Activated CD8-positive, alpha-beta T cell treated with anti-CD3 and anti-CD28 coated beads, Interleukin-2, amount 10 ng/mL, durations not matched to agents 7 days and 5 days (primary cell): ENCODE measurements around the gene ZFAND2B. TPM values are rescaled to one million over a fixed set of nuclear protein-coding genes. Genes with fewer than 3 reads are reported as not detected.

ENCODE experiments used
- ATAC-seq: fragments of 150-1000 bp; cut with Tn5 transposase; one replicate; pipeline ENCODE4 v1.10.0; 2021; ENCODE audit warnings: moderate library complexity
- CTCF ChIA-PET: fragments of 350-600 bp; sonication (Branson Sonifier 250); formaldehyde crosslinking; loops from one replicate; lab custom pipeline; 2021; ENCODE audit warnings: antibody characterized with exemption; lab: Charles Lee
- POLR2A ChIA-PET: fragments of 350-600 bp; sonication (Branson Sonifier 250); formaldehyde crosslinking; loops from one replicate; lab custom pipeline; 2021; ENCODE audit warnings: antibody characterized with exemption; lab: Charles Lee
- DNase-seq: peaks from one replicate; pipeline ENCODE4 v3.0.0-alpha.2; 2020
- H3K27ac Mint-ChIP-seq: one replicate; pipeline ENCODE4 v1.8.0; 2021; ENCODE audit warnings: mild to moderate bottlenecking, mixed read lengths
- H3K27me3 Mint-ChIP-seq: one replicate; pipeline ENCODE4 v1.8.0; 2021; ENCODE audit warnings: low read depth, mixed read lengths
- H3K36me3 Mint-ChIP-seq: one replicate; pipeline ENCODE4 v1.8.0; 2021; ENCODE audit warnings: low read depth, mixed read lengths
- H3K4me1 Mint-ChIP-seq: one replicate; pipeline ENCODE4 v1.8.0; 2021; ENCODE audit warnings: low read depth, mixed read lengths
- H3K4me3 Mint-ChIP-seq: one replicate; pipeline ENCODE4 v1.8.0; 2021; ENCODE audit warnings: mild to moderate bottlenecking, mixed read lengths
- H3K9me3 Mint-ChIP-seq: one replicate; pipeline ENCODE4 v1.8.0; 2022; ENCODE audit warnings: mixed read lengths; ENCODE audit not compliant: insufficient read depth
- total RNA-seq, 2 experiments: library from RNA; stranded (reverse); gene quantifications; one replicate each; pipeline ENCODE4 v1.2.3, GENCODE V29; 2021

ZFAND2B gene
- total RNA-seq, 2 experiments from 2014 or later = 57.0 to 59.5 TPM

DNA sequence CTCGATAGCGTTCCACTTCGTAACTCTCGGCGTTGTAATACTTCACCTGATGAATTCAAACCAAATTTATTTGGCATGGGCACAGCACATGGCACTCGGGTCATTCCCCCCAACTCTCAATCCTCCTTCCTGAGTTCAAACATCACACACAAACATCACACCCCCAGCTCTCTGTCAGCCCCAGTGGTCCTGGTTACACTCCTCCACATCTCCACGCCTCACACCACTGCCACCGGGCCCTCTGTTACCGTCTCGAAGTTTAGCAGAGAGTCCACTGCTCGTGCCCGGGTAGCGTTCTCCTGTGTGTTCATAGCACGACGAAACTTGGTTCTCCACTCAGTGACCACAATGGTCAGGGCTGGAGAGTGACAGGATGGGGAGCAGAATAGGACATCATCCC lies 7.6 kb downstream of the ZFAND2B start:
- H3K4me3 Mint-ChIP-seq = no peak overlapping the region
- no peaks in the 10 kb centered on the region for H3K27me3 Mint-ChIP-seq
- no peak for ATAC-seq
- no peaks in the 10 kb centered on the region for H3K9me3 Mint-ChIP-seq
- peaks cover 36% of the 10 kb centered on the region for H3K36me3 Mint-ChIP-seq
- no peak for DNase-seq
- H3K27ac Mint-ChIP-seq = no peak overlapping the region
- CTCF ChIA-PET = interaction anchor here (1.2 to 1.6 kb wide), 2 partner anchors 14 to 57 kb away, joined by 3 to 4 read pairs; no protein-coding TSS in a partner anchor
- POLR2A ChIA-PET = no interaction called here
- peaks cover 51% of the 10 kb centered on the region for H3K4me1 Mint-ChIP-seq

DNA sequence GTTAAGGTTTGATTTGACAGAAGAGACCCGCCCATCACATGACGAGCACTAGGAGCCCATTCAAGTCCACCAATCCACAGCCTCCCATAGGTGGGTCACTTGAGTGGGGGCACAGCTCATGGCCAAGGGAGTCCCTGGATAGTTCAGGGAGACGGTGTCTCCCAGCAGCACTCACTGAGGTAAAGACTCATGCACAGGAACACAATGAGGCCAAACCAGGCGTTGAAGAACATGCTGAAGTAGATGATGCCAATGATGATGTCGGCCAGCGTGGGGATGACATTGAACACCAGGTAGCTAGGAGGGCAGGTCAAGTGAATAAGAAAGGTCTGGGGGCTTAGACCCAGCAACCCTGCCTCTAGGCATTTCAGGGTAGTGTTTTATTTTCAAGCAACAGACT lies 8.2 kb downstream of the ZFAND2B start:
- Mint-ChIP-seq H3K4me3 (no peak overlapping the region), H3K36me3 (peaks cover 36% of the 10 kb centered on the region), H3K4me1 (peaks cover 50% of the 10 kb centered on the region), H3K27me3 (no peaks in the 10 kb centered on the region), H3K9me3 (no peaks in the 10 kb centered on the region), H3K27ac (no peak overlapping the region)
- POLR2A ChIA-PET = no interaction called here
- no peak for ATAC-seq
- CTCF ChIA-PET = interaction anchor here (1.2 to 5.9 kb wide), 3 partner anchors 44 to 58 kb away, joined by 3 to 25 read pairs (median 8); partner anchors contain the start of gene NHEJ1
- DNase-seq = no peak

DNA sequence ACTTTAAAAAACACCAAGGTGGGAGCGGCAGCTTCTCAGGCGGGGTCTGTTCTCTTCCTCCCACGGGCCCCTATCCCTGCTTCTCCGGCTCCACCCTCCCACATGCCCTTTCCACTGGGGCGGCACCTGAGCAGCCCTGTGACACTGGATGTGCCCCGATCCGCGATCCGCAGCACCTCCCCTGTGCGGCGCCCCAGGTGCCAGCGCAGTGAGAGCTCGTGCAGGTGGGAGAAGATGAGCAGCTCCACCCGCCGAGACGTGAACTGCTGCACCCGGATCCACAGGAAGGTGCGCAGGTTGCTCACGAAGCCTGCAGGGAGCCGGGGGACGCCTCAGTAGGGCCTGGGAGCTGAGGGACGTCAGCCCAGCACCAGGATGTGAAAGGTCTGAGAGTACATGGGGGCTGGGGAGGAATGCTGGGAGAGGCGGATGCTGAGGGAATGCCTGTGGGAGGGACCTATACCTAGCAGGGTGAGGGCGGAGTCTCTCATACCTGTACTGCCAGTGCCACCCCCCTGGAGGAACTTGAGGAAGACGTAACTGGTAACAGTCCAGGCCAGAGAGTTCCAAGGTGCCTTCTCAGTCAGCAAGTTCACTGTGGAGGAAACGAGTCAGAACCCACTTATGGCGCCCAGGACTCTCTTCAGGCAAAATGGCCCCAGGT lies 9.4 kb downstream of the ZFAND2B start:
- Mint-ChIP-seq H3K36me3 (peaks cover 37% of the 10 kb centered on the region), H3K4me1 (peaks cover 38% of the 10 kb centered on the region)

DNA sequence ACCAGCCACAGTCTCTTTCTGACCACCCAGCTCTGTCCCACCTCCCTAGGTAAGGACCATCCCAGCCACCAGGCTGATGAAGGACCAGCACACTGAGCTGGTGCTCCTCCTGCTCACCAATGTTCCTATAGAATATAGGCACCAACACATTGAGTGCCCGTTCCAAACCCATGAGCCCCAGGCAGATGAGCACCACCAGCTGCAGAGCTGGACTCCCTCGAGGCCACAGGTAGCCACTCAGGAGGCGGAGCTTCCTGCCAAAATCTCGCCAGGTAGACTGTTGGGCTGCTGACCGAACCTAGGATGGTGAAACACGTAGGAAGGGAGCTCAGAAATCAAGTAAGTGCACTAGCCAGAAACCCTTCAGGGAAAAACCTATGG lies 9.9 kb downstream of the ZFAND2B start:
- Mint-ChIP-seq H3K9me3 (no peaks in the 10 kb centered on the region), H3K27ac (peak overlapping the region; percentile 36), H3K4me1 (peaks cover 33% of the 10 kb centered on the region), H3K4me3 (no peak overlapping the region), H3K27me3 (no peaks in the 10 kb centered on the region), H3K36me3 (peaks cover 38% of the 10 kb centered on the region)
- no peak for DNase-seq
- CTCF ChIA-PET = interaction anchor here (0.8 to 5.9 kb wide), 7 partner anchors 10 to 79 kb away, joined by 3 to 25 read pairs (median 7); partner anchors contain the start of genes ATG9A, NHEJ1 and ZFAND2B
- ATAC-seq = no peak
- POLR2A ChIA-PET = interaction anchor here (0.9 to 1.8 kb wide), 5 partner anchors 10 to 40 kb away, joined by 3 to 5 read pairs (median 3); partner anchors contain the start of genes ATG9A, CNPPD1 and TUBA4A

More for the DNA sequence above, 9.4 kb downstream of the ZFAND2B start:
- Mint-ChIP-seq H3K4me3 (no peak overlapping the region), H3K27me3 (no peaks in the 10 kb centered on the region), H3K9me3 (no peaks in the 10 kb centered on the region), H3K27ac (peak overlapping the region; percentile 46)
- POLR2A ChIA-PET = interaction anchor here (0.9 to 1.8 kb wide), 5 partner anchors 11 to 40 kb away, joined by 3 to 5 read pairs (median 3); partner anchors contain the start of genes ATG9A, CNPPD1 and TUBA4A
- no peak for DNase-seq
- no peak for ATAC-seq
- CTCF ChIA-PET = interaction anchor here (0.8 to 5.9 kb wide), 6 partner anchors 10 to 79 kb away, joined by 3 to 25 read pairs (median 8); partner anchors contain the start of genes ATG9A, NHEJ1 and ZFAND2B

DNA sequence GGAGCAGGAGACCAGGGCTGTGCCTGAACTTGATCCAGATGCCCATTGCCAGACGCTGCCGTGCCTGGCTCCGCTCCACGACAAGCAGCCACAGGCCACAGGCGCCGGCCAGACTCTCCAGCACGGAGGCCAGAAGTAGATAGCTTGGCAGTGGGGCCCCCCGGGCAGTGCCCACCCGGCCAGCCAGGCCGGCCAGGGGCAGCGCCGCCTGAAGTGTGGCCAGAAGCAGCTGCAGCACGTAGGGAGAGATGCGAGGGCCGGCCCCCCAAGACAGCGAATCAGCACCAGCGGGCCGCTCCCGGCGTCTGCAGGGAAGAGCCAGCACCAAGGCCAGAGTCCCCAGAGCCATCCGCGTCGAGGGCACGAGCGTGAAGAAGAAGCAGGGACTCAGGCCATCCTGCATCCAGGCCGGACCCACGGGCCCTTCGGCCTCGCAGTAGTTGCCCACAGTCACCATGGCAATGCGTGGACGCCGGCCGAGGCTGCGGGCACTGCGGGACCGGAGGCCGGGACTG lies 11.7 kb downstream of the ZFAND2B start:
- H3K27ac Mint-ChIP-seq = peak overlapping the region; percentile 75
- H3K36me3 Mint-ChIP-seq = peaks cover 41% of the 10 kb centered on the region
- H3K9me3 Mint-ChIP-seq = no peaks in the 10 kb centered on the region
- POLR2A ChIA-PET = interaction anchor here (0.9 to 2.5 kb wide), 9 partner anchors 9 to 42 kb away, joined by 3 to 16 read pairs (median 5); partner anchors contain the start of genes ANKZF1, ATG9A, CNPPD1 and TUBA4A
- ATAC-seq (peak; percentile 61), DNase-seq (peak; percentile 50)
- CTCF ChIA-PET = interaction anchor here (1.5 to 5.9 kb wide), 7 partner anchors 9 to 77 kb away, joined by 3 to 25 read pairs (median 10); partner anchors contain the start of genes ATG9A, GLB1L, NHEJ1 and STK16
- peaks cover 27% of the 10 kb centered on the region for H3K4me1 Mint-ChIP-seq
- peak overlapping the region; percentile 77 for H3K4me3 Mint-ChIP-seq
- H3K27me3 Mint-ChIP-seq = no peaks in the 10 kb centered on the region

DNA sequence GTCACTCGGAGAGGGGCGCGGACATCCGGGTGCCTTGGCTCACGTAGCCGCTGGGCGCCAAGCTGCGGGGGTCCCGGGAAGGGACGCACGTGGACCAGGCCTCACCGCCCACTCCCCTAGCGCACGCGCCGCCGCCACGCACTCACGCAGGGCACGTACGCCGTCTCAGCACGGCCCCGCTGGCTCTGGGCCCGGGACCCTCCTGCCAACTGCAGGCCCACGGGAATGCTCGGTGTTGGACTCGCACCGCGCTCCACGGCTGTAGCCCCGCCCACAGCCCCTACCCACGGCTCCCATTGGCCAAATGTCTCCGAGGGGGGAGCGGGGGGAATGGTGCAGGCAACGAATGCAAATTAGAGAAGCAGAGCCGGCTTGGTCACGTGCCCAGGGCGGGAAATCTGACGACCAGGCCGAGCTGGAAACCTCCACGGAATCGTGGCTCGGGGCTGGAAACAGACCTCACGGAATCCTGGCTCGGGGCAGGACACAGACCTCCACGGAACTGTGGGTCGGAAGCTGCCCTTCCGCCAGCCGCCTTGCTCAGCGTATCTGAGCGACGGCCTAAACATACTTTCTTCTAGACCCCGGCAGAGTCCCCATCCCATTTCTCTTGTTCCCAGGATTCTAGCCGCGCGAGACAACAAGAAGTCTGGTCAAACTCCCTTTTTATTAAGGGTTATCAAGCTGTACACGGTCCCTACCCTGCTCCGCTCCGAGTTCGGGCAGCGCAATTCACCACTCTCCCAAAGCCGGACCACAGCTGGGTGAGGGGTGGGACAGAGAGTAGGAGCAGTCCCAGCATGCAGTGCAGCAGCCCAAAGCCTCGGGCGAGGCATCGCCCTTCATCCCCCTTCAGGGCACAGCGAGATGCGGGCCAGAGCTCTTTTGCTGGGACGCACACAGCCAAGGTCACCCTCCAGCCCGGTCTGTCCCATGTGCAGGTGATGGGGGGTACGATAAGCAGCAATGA lies 12.4 kb downstream of the ZFAND2B start, which contains the start of gene ABCB6:
Gene ABCB6 (minus strand): TSS at position 227 of the 970 bp plus-strand sequence. CDS start 285 bp downstream, outside the sequence.
- ChIA-PET POLR2A (interaction anchor here (0.8 to 2.5 kb wide), 12 partner anchors 9 to 60 kb away, joined by 3 to 16 read pairs (median 4); partner anchors contain the start of genes ANKZF1, ATG9A, CNPPD1 and DNAJB2), CTCF (interaction anchor here (0.7 to 5.9 kb wide), 10 partner anchors 9 to 76 kb away, joined by 3 to 25 read pairs (median 6); partner anchors contain the start of genes ATG9A, GLB1L, NHEJ1 and STK16)
- peak within 1 kb of the TSS; percentile 75 for H3K27ac Mint-ChIP-seq
- peaks cover 45% of the 10 kb centered on the region for H3K36me3 Mint-ChIP-seq
- peak; percentile 87 for DNase-seq
- peak; percentile 77 for ATAC-seq
- peak within 1 kb of the TSS; percentile 77 for H3K4me3 Mint-ChIP-seq
- H3K4me1 Mint-ChIP-seq = peaks cover 26% of the 10 kb centered on the region
- H3K27me3 Mint-ChIP-seq = no peaks in the 10 kb centered on the region
- H3K9me3 Mint-ChIP-seq = no peaks in the 10 kb centered on the region

DNA sequence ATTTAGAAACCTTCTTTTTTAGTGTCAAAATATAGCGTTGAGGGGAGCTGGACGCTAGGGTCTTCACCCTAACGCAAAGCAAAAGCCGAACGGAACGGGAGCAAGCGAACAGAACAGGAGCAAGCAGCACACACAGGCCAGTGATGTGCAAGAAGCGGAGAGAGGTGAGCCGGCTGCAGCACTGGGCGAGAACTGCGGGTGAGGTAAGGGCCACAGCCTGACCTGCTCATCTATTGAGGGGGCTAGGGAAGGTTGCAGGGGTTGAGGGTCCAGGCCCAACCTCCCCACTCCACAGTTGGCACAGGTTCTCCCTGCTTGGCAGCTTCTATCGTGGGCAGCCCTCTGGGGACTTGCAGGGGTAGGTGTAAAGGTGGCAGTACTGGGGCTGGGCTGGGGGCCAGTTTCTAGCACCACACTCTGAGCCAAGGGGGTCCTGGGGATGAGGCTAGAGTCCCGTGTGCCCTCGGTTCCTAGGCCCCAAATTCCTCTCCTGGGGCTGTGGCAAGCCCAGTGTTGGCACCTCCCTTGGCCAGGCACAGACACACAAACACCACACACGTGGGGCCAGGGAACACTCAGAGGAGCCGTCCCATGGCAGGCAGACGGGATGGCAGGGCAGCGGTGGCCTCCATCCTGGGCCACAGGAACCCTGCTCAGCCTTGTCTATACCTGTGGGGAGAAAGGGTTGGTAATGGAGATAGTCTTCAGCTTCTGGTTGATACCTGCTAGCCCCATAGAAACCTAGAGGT lies 13.4 kb downstream of the ZFAND2B start:
- POLR2A ChIA-PET = interaction anchor here (0.8 to 2.5 kb wide), 5 partner anchors 8 to 59 kb away, joined by 3 to 9 read pairs (median 4); partner anchors contain the start of genes DNAJB2 and ZFAND2B
- DNase-seq (no peak), ATAC-seq (no peak)
- no peak overlapping the region for H3K27ac Mint-ChIP-seq
- peaks cover 25% of the 10 kb centered on the region for H3K4me1 Mint-ChIP-seq
- H3K27me3 Mint-ChIP-seq = no peaks in the 10 kb centered on the region
- peaks cover 51% of the 10 kb centered on the region for H3K36me3 Mint-ChIP-seq
- CTCF ChIA-PET = interaction anchor here (0.7 to 5.9 kb wide), 7 partner anchors 9 to 75 kb away, joined by 3 to 25 read pairs (median 4); partner anchors contain the start of genes NHEJ1 and TUBA4A
- H3K9me3 Mint-ChIP-seq = no peaks in the 10 kb centered on the region
- H3K4me3 Mint-ChIP-seq = no peak overlapping the region

DNA sequence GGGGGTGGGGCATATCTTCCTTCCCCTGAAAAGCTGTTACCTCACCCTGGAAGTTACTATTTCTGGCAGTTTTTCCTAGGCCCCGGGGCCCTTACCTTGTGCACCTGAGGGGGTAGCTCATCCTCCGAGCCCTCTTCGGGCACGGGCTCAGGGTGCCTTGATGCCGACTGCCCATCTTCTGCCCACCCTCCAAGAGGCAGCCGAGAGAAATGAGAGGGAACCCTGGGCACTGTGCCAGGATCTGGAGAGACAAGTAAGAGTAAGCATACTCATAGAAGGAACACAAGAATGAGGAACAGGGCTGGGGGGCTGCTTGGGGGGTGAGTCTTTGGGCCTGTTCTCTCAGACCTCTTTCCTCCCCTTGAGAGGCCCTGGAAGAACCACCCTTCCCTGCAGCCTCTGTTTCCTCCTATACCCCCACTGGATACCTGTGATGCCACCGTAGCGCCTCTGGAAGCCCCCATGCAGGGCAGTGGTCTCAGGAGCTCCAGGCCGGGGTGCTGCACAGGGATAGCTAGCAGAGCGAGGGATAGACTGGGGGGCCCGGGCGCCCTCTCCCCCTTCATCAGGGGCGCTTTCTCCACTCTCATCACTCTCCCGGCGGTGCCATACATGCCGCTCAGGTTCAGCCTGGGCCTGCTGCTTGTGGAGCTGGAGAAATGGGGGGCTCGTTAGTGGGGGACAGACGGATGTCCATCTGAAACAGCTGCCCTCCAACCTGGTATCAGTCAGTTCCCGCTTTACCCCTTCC lies 14.2 kb downstream of the ZFAND2B start:
- POLR2A ChIA-PET = interaction anchor here (0.7 to 1.2 kb wide), 2 partner anchors 25 to 33 kb away, joined by 3 to 4 read pairs; partner anchors contain the start of gene TUBA4A
- no peaks in the 10 kb centered on the region for H3K9me3 Mint-ChIP-seq
- ATAC-seq (no peak), DNase-seq (no peak)
- CTCF ChIA-PET = interaction anchor here (0.7 to 2.5 kb wide), 2 partner anchors 11 to 74 kb away, joined by 3 to 11 read pairs; no protein-coding TSS in a partner anchor
- no peak overlapping the region for H3K4me3 Mint-ChIP-seq
- peaks cover 57% of the 10 kb centered on the region for H3K36me3 Mint-ChIP-seq
- no peak overlapping the region for H3K27ac Mint-ChIP-seq
- H3K4me1 Mint-ChIP-seq = peaks cover 32% of the 10 kb centered on the region
- no peaks in the 10 kb centered on the region for H3K27me3 Mint-ChIP-seq

DNA sequence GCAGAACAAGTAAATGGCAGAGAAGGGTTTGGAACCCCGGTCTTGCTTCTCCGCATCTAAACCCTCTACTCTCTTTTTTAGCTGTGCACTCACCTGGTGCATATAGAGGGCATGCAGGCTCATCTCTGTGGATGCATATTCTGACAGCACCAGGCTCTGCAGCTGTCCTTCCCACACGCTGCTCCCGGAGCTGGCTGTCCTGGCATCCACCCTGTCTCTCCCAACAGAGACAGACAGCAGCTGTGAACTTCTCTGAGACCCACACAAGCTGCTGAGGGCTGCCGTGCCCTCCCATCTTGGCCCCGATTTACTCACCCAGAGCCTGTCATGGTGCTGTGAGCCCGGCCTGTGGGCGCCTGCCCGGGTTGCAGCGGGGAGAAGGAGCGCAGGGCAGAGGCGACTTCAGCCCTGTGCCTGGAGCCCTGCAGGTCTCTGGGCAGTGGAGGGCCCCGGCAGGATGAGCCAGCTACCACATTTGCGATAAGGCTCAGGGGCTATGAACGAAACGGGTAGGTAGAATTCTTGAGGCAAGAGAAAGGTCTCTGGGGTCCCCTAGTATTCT lies 15.5 kb downstream of the ZFAND2B start:
- CTCF ChIA-PET = no interaction called here
- Mint-ChIP-seq H3K27ac (no peak overlapping the region), H3K36me3 (peaks cover 58% of the 10 kb centered on the region), H3K4me3 (no peak overlapping the region), H3K9me3 (no peaks in the 10 kb centered on the region), H3K4me1 (peaks cover 33% of the 10 kb centered on the region), H3K27me3 (no peaks in the 10 kb centered on the region)
- ATAC-seq (no peak), DNase-seq (no peak)
- POLR2A ChIA-PET = no interaction called here
